Hindlimb muscle (tissue), 1 donor: ENCODE data around the gene WAPL. TPM values are rescaled to one million over a fixed set of nuclear protein-coding genes. Genes with fewer than 3 reads are reported as not detected.

Source experiments
- DNase-seq: peaks from one replicate; pipeline ENCODE4 v3.0.0-alpha.2; 2013
- polyA plus RNA-seq: library from polyadenylated mRNA; unstranded; fragments of 120-200 nt; gene quantifications from one replicate; pipeline ENCODE4 v1.2.1, GENCODE V29; 2013; ENCODE audit not compliant: insufficient read length

WAPL gene
- polyA plus RNA-seq, 1 donor = 28.9 TPM

DNA sequence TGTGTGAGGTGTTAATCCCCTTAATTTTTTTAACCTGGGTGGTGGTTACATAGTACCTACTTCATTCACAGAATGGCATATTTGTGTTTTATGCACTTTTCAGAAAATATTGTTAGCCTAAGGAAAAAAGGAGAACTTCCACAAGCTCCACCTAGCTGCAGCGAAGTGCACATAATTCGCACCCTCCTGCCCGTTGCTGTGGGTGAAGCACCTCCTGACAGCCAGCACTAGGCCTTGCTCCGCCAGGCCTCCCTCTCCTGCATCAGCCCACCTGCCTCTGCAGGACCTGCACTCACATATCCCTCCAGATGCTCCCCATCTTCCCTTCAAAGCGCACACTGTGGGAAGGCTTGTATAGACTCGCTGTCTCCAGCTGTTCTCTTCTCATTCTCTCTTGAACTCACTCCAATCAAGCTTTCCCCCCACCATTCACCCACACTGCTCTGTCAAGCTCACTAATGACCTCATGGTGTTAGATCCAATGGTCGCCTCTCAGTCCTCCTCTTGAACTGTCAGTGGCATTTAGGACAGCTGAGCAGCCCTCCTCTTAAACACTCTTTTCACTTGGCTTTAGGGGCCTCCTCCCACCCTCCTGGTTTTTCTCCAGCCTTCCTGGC, 134.3 kb downstream of the WAPL start:
- DNase-seq = no peak

DNA sequence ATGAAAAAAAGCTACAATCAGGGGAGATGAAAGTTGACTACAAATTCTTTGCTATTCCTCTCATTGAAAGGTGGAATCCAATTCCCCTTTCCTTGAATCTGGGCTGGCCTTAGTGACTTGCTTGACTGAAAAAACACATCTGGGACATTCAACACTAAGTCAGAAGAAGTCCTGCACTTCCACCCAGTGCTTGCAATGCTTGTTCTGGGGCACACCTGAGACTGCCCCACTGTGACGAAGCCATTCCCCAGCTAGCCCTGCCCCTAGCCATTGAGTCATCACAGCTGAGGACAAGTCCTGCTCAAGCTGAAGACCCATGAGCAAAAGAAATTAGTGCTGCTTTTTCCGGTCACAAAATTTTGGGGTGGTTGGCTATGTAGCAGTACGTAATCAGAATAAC, 135.8 kb downstream of the WAPL start:
- DNase-seq = no peak

Other genes with a start within 250 kb of the WAPL start
- gene GRID1, start 155.0 kb downstream of the WAPL start, polyA plus RNA-seq = 3.0 TPM
- gene OPN4, start 132.8 kb upstream of the WAPL start, polyA plus RNA-seq = 2.3 TPM
- gene LDB3, start 146.7 kb upstream of the WAPL start, polyA plus RNA-seq = 907 TPM
- gene BMPR1A, start 234.8 kb upstream of the WAPL start, polyA plus RNA-seq = 45.2 TPM